SH-SY5Y (cell line): ENCODE results near the gene RFPL2.

ENCODE experiments used
- GATA2 ChIP-seq: IDR thresholded peaks from 2 replicates; pipeline ENCODE4 v1.6.1; 2011; ENCODE audit warnings: mild to moderate bottlenecking, low read depth, low read length
- GATA3 ChIP-seq: IDR thresholded peaks from 2 replicates; pipeline ENCODE4 v1.6.1; 2011; ENCODE audit warnings: low read depth, mild to moderate bottlenecking, low read length, moderate library complexity

RFPL2 gene

DNA sequence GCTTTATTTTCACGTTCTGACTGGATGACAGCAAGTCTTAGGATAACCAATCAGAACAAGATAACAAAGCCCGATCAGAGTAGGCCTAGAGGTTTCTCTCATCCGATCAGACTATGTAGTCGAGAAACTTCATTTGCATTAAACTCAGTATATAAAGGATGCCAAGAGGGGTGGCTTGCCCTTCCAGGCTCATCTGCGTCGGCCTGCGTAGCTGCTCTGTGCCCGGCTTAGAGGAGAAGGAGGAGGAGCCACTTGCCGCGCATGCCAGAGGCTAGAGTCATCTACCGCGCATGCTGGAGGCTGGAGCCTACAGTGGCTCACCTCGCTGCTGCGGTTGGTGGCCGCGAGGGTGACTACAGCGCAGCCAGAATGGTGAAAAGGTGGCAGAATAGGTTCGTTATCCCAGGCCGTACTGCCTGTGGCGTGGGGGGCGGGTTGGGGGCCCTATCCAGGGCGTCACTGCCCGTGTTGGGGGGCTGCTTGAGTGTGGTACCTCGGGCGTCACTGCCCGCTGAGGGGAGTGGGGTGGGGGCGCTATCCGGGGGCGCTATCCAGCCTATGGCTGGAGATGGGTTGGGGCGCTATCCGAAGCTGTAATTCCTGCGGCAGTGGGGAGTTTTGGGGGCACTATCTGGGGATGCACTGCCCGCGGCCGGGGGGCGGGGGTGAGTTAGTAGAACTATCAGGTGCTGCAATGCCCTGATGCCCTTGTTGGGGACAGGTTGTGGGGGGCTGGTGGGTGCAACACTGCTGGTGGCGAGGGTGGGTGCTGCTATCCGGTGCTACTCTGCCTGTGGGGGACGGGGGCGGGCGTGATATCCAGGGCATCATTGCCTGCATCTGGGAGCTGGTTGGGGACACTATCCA is at the start of gene RFPL2:
Gene RFPL2, minus strand, starts transcription at position 218 of the 867 bp plus-strand sequence. CDS start 2,622 bp downstream, outside the sequence.
- TF ChIP-seq GATA3 = no peak
- TF ChIP-seq GATA2 = no peak

DNA sequence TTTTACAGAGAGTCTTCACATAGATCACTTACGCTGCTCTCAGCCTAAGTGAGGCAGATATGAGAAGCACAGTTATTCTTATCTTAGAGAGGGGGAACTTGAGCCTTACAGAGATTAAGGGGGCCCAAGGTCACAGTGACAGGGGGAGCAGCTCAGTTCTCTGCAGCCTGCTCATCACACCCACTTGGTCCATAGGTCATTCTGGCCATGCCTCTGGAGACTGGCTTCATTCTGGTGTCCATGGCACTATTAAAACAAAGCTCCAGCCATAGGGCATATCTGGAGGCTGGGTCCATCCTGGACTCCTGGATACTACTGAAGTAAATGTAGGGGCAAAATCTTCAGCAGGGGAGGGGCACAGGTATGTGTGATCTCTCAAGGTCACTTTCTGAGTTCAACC is 44.4 kb upstream of the RFPL2 start:
- TF ChIP-seq GATA3 (no peak), GATA2 (no peak)

DNA sequence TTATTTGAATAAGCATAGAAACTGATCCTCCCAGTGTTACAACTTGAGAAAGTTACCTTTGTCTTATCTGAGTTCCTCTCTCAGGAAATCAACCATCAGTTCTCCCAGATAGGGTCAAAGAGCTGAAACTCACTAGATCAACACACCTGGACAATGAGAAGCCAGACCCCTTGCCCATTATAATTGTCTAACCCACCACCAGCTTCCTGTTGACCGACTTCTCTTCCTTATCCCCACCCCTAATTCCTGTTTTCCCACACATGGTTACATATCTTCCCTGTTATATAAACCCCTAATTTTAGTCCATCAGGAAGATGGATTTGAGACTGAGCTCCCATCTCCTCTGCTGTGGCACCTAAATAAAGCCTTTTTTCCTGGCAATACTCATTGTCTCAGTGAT is 43.4 kb upstream of the RFPL2 start:
- TF ChIP-seq GATA2 = no peak
- no peak for TF ChIP-seq GATA3

DNA sequence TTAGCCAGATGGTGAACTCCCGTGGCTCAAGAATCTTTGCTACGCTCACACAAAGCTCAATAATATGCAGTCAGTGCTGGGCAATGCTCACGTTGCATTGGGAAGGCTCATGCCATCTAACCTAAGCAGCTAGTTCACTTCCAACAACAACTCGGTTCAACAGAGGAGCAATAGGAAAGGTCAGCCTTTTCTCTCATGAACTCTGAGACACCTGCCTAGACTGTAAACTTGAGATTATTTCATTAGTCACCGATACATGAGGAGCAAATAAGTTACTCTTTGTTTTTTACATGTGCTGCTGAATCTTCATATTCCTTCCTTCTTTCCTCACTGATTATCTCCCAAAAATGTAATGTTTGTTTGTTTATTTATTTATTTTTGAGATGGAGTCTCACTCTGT is 41.3 kb upstream of the RFPL2 start:
- TF ChIP-seq GATA3 = no peak
- TF ChIP-seq GATA2 = no peak

DNA sequence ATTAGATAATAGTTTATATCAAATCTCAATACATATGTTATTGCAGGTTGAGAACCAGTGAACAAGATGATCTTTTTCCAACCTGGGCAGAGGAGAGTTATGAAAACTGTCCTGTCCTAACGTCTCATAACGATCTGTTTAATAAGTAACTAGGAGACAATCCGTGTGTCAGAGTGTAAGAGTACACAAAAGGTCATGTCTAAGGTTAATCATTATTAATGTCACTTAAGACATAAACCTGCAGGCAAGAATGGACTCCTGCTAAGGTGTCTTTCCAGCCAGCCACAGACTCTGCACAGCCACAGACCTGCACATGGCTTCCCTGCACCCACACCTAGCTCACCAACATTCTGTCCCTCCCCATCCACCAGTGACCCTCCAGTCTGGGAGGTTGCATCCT is 40.2 kb upstream of the RFPL2 start:
- TF ChIP-seq GATA2 (no peak), GATA3 (no peak)

DNA sequence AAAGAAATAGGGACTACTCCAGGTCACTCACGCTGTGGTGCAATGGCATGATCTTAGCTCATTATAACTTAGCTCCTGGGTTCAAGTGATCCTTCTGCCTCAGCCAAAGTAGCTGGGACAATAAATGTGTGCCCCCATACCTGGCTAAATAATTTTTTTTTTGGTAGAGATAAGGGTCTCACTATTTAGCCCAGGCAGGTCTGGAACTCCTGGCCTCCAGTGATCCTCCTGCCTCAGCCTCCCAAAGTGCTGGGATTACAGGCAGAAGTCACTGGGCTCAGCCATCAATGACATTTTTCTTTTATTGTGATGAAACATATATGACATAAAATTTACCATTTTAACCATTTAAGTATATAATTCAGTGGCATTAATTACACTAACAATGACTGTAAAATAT is 39.7 kb upstream of the RFPL2 start:
- TF ChIP-seq GATA2 (no peak), GATA3 (no peak)

DNA sequence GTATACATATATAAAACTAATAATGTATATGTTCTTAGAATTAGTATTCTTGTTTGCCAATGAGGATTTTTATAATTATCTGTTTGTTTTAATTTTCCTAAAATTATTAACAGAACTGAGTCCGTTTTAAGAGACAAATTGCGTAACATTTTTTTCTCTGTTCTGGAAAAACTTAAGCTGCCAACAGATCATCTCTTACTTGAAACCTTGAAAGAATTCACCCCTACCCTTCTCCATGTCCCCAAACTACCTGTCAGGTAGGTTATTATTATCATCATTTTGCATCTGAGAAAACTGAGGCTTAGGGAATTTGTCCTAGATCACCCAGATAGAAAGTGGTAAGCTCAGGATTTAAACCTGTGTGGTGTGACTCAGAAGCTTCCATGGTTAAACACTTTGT is 35.6 kb upstream of the RFPL2 start:
- no peak for TF ChIP-seq GATA2
- no peak for TF ChIP-seq GATA3

DNA sequence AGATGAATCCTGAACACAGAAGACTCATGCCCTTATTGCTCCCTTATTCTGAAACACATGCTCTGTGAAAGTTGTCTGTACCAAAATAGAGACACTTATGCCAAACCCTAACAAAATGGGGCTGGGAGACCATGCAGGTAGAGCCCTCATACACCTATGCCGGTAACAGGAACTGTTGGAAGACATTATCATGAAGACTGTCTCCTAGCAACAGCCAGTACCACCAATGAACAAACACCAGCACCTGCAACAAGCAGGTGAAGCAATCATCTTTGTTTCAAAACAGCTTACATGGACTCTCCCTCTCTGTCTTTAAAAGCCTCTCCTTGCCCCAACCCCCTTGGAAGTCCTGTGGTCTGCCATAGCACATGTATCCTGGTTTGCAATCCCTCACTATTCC is 33.0 kb upstream of the RFPL2 start:
- TF ChIP-seq GATA3 (no peak), GATA2 (no peak)

DNA sequence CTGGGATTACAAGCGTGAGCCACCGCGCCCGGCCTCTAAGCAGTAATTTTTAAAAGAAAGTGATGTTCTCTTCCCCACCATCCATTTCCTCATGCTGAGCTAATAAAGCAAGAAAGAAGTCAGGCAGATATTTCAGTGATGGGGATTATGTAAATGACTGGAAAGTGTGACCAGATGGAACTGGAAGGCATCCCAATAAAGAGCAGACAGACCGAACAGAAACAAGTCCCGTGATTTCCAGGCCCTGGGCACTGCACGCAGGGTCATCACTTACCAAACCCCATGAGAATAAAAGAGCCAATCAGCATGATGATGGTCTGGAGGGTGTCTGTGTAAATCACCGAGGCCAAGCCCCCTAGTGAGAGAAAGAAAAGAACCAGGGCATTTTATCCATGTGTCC is 32.1 kb upstream of the RFPL2 start:
- no peak for TF ChIP-seq GATA3

DNA sequence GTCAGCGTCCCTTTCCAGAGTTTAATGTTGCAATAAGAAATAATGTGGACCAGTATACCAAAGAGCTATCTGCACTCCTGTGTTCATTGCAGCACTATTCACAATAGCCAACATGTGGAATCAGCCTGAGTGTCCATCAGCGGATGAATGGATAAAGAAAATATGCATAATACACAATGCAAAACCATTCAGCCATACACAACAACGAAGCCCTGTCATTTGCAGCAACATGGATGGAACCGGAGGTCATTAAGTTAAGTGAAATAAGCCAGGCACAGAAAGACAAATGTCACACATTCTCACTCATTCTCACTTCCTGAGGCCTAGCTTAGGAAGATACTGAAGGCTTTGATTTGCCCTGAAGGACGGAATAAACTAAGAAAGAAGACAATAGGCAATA is 28.2 kb upstream of the RFPL2 start:
- TF ChIP-seq GATA3 (no peak), GATA2 (no peak)

DNA sequence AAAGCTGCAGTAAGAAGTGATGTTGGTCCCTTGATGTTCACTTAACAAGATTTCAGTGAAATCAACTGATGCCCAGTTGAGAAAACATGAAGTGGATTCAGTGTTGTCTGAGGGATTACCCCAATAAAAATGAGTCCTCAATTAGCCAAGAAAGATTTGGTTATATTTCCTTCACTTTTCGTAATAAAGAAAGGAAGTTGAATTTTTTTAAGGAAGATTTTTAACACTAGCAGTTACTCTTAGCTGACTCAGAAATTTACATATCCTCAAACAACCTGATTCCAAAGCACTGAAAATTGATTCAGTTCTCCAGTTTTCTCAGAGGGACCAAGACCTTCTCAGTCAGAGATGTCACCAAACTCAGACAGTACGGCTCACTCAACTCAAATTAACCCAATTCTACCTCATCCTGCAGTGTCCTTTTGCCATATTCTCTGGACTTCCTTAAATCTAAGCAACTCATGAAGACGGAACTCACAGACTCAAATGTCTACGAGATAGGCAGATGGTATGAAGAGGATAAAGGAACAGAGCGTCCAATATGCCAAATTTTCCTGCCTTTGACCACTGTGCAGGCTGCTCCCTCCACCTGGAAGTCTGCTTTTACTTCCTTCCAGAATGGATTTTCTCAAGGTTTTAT is 27.4 kb upstream of the RFPL2 start:
- TF ChIP-seq GATA3 = no peak

DNA sequence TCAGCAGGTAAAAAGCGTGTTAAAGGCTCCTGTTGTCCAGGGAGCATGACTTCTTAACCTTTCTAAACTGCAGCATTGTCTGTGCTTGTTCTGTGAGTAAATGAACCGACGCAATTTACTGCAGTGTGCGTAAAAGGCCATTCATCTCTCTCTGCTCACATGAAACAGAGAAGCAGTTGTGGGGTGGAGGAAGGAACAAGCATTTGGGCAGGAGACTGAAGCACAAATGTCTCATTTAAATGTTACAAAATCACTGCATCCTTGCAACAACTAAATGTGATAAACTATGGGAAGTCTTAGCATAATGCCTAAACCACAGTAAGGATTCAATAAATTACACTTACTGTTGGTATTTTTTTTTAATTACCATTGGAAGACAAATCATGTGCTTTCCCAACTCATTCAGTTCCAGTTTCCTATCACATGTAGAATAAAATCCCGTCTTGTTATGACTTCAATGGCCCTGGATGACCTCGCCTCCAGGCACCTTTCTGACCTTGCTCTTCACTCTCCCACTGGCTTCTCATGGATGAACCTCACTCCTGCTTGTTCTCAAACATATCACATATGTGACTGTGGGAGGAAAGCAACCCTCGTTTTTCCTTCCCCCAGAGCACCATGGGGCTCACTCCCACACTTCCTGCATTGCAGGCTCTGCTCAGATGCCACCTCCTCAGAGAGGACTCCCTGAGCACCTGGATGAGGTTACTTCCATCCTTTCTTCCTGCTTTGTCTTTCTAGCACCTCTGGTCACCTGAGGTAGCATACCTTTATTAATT is 21.6 kb upstream of the RFPL2 start:
- TF ChIP-seq GATA3 (no peak), GATA2 (no peak)

DNA sequence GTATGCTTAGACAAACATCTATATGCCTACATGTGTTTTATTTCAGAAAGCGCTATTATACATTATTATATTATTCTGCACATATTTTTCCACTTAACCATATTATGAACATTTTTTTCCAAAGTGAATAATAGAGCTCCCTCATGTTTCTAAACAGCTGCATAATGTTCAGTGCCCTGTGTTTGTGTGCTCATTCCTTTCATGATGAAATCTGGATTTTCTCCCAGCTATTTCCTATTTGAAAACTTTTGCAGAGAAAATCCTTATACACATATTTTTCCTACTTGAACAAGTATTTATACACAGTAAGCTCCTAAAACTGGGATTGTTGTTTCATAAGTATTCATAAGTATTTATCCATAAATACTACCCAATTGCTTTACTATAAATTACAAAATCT is 18.1 kb upstream of the RFPL2 start:
- no peak for TF ChIP-seq GATA3
- TF ChIP-seq GATA2 = no peak

DNA sequence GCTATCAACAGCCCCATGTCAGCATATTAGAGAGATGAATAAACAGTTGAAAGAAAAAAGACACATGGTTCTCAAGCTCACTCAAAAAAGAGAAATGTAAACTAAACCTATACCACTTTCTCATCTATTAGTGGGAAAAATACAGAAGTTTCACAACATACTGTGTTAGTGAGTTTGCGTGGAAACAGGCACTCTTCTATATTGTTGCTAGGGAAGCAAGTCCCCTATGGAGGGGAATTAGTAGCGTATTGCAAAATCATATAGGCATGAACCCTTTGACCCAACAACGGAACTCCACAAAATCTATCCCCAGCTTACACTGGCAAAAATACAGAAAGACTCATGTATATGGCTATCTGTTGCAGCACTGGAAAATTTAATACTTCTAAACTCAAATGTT is 14.2 kb upstream of the RFPL2 start:
- TF ChIP-seq GATA2 = no peak
- no peak for TF ChIP-seq GATA3

DNA sequence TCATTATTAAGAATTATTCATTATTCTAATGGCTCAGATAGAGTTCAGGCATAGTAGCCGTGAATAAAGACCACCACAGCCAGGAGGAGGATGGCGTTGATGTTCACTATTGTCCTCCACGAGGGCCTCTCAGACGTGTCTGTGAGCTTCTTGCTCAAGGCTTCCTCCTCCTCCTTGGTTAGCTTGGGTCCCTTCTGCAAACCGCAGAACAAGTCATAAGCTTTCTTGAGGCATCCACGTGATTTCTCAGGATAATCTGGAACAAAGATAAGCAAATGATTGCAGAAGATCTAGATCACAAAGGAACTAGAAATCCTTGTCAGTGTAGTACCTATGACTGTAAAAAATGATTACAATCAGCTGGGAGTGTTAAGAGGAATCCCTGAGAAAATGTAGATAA is 13.6 kb upstream of the RFPL2 start:
- TF ChIP-seq GATA3 (no peak), GATA2 (no peak)
